Measurements from ENCODE around the gene CIRBP. TPM values are rescaled to one million over a fixed set of nuclear protein-coding genes. Genes with fewer than 3 reads are reported as not detected.

Gene CIRBP
- total and polyA plus RNA-seq, 4 donors: 41.1 to 135 (median 96.9) TPM

GRCh38 chr19:1316466-1316865 is 47.3 kb downstream of the CIRBP start:
- Histone ChIP-seq H3K9me3 (ENCODE audit: control insufficient read depth in 4 of 4, low read length in 3 of 4) (no peaks in the 10 kb centered on the region), H3K4me3 (ENCODE audit: low read depth in 1 of 3, low read length in 3 of 3) (no peak overlapping the region), H3K27ac (ENCODE audit: low read depth in 1 of 2, low read length in 2 of 2) (no peak overlapping the region), H3K27me3 (ENCODE audit: control insufficient read depth in 4 of 4, insufficient read depth in 4 of 4, low read length in 3 of 4) (peaks cover 0 to 2% (median 0%) of the 10 kb centered on the region in 4 donors), H3K36me3 (ENCODE audit: control insufficient read depth in 4 of 4, insufficient read depth in 3 of 4, low read depth in 1 of 4, low read length in 3 of 4) (no peaks in the 10 kb centered on the region), H3K4me1 (ENCODE audit: control insufficient read depth in 4 of 4, insufficient read depth in 4 of 4, low read length in 3 of 4) (peaks cover 0 to 7% (median 3%) of the 10 kb centered on the region in 4 donors), H3K9ac (ENCODE audit: low read depth in 1 of 2, low read length in 2 of 2) (no peak overlapping the region)
- DNase-seq (ENCODE audit: low spot score): no peak
- TF ChIP-seq SP1 (IDR thresholded peaks at IDR 0.05) (no peak), RXRA (IDR thresholded peaks at IDR 0.05) (no peak), JUND (IDR thresholded peaks at IDR 0.05) (no peak), HNF4G (IDR thresholded peaks at IDR 0.05) (no peak), EGR1 (IDR thresholded peaks at IDR 0.05; ENCODE audit: low read depth in 2 of 2) (no peak), GABPA (IDR thresholded peaks at IDR 0.05 in 1 of 2, conservative IDR thresholded peaks at IDR 0.05 in 1 of 2) (no peak), YY1 (IDR thresholded peaks at IDR 0.05) (no peak), RAD21 (IDR thresholded peaks at IDR 0.05) (no peak), REST (IDR thresholded peaks at IDR 0.05) (no peak), FOXA2 (IDR thresholded peaks at IDR 0.05) (no peak), CTCF (IDR thresholded peaks at IDR 0.05; ENCODE audit: low read depth, low read length, missing input control) (no peak), ZBTB33 (IDR thresholded peaks at IDR 0.05) (no peak), TAF1 (conservative IDR thresholded peaks at IDR 0.05) (no peak), FOXA1 (IDR thresholded peaks at IDR 0.05) (no peak), NR2F2 (IDR thresholded peaks at IDR 0.05) (no peak)
- TF ChIP-seq, protein P1, sequence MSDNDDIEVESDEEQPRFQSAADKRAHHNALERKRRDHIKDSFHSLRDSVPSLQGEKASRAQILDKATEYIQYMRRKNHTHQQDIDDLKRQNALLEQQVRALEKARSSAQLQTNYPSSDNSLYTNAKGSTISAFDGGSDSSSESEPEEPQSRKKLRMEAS (IDR thresholded peaks at IDR 0.05): no peak
- TF ChIP-seq, protein P2, sequence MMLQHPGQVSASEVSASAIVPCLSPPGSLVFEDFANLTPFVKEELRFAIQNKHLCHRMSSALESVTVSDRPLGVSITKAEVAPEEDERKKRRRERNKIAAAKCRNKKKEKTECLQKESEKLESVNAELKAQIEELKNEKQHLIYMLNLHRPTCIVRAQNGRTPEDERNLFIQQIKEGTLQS (IDR thresholded peaks at IDR 0.05): no peak
- WGBS: 79% methylated on average over 13 of the region's 13 CpGs

All from liver (tissue), 9 donors.